Activated CD8-positive, alpha-beta memory T cell treated with anti-CD3 and anti-CD28 coated beads, Interleukin-2, amount 50 U/mL, for 48 hours (primary cell): Measurements from ENCODE around the gene CAMK2N2.

Experiments used
- DNase-seq: peaks from one replicate; pipeline ENCODE4 v3.0.0-alpha.2; 2020

Gene CAMK2N2

GRCh38 chr3:184261270-184261853 lies at the start of gene CAMK2N2:
CAMK2N2 (minus strand) TSS chr3:184261553; CDS start chr3:184261285, 268 bp downstream.
- DNase-seq = peak; percentile 75

DNA sequence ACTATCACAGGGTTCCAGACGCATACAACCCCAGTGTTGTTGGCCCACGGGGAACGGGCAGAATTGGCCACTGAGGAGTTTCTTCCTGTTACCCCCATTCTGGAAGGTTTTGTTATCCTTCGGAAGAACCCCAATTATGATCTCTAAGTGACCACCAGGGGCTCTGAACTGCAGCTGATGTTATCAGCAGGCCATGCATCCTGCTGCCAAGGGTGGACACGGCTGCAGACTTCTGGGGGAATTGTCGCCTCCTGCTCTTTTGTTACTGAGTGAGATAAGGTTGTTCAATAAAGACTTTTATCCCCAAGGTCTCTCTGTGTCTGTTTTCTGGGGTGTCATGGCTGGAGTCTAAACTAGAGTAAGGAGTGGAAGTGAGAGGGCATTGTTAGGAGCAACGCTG lies 47.4 kb upstream of the CAMK2N2 start:
- DNase-seq = no peak

DNA sequence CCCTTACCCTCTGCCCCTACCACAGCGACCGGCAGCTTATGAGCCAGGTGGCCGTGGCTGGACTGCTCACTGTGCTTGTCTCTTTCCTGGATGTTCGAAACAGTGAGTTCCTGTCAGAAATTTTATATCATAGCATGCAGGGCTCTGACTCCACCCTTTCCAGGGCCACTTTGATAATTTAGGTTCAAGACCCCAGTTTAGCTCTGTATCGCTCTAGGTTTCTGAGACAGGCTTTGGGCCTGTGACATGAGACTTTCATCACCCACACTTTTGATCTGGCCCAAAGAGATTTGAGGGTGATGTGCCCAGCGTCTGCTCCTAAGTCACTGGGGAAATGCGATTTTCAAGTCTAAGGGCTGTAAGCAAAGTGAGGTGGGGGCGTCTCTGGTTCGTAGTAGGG lies 46.6 kb upstream of the CAMK2N2 start:
- DNase-seq = no peak

- DNase-seq = no peak
These were observed 45.1 kb upstream of the CAMK2N2 start for GRCh38 chr3:184306341-184306972.

GRCh38 chr3:184305577-184305976 lies 44.2 kb upstream of the CAMK2N2 start:
- DNase-seq = no peak

- DNase-seq = no peak
These were observed 39.0 kb upstream of the CAMK2N2 start for GRCh38 chr3:184300378-184300720.

- no peak for DNase-seq
These were observed 38.4 kb upstream of the CAMK2N2 start for GRCh38 chr3:184299488-184300377.

DNA sequence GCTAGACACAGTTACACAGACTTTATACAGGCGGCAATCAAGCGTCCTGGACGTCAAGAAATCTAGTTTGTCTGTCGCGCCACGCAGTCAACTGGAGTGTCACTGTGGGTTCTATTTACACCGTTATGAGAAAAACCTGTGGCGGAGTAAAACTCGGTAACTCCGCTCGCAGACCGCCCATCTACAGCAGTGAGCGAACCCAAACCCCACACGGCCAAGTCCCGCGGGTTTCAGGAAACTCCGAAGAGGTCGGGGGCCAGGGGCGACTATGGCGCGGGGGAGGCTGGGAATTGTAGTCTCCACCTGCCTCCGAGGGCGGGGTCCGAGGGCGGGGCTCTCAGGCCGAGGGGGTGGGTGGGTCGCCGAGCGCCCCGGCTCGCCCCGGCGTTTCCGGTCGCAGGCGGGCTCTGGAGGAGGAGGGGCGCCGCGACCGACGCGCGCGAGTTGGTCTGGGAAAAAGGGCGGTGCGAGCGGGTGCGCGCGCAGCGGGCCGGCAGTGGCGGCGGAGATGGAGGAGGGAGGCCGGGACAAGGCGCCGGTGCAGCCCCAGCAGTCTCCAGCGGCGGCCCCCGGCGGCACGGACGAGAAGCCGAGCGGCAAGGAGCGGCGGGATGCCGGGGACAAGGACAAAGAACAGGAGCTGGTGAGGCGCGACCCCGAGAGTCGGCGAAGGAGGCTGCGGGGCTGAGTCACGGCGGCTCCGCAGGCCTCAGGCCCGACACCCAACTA lies 37.6 kb upstream of the CAMK2N2 start, which contains the start of gene PSMD2:
PSMD2 (plus strand) TSS at position 483 of the 729 bp plus-strand sequence; CDS start at position 509, 26 bp downstream.
- peak; percentile 98 for DNase-seq

DNA sequence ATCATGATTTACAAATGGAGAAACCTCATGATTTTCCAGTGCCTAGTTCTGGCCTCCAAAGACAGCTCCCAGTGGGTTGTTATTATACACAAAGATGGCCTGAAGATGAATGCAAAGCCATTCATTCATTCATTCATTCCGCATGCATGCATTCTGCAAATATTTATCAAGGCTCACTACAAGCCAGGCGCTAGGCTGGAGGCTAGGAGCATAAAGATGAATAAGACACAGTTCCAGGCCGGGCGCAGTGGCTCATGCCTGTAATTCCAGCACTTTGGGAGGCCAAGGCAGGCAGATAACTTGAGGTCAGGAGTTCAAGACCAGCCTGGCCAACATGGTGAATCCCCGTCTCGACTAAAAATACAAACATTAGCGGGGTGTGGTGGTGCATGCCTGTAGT lies 35.3 kb upstream of the CAMK2N2 start:
- no peak for DNase-seq

DNA sequence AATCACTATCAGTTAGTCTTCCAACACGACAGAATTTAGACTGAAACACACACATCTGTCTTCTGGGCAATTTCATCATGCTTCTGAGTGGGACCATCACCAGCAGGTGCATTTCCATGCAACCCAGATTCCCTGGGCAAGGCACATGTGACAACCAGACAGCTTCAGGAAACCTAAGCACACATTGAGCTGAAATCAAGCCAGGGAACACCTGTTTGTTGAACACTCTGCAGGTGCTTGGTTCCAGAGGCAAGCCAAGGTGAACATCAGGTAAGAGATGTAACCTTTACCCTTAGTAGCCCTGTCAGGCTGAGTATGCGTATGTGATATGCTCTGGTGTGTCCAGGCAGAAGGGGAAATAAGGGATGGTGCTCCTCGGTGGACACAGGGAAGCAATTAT lies 34.4 kb upstream of the CAMK2N2 start:
- DNase-seq = no peak

DNA sequence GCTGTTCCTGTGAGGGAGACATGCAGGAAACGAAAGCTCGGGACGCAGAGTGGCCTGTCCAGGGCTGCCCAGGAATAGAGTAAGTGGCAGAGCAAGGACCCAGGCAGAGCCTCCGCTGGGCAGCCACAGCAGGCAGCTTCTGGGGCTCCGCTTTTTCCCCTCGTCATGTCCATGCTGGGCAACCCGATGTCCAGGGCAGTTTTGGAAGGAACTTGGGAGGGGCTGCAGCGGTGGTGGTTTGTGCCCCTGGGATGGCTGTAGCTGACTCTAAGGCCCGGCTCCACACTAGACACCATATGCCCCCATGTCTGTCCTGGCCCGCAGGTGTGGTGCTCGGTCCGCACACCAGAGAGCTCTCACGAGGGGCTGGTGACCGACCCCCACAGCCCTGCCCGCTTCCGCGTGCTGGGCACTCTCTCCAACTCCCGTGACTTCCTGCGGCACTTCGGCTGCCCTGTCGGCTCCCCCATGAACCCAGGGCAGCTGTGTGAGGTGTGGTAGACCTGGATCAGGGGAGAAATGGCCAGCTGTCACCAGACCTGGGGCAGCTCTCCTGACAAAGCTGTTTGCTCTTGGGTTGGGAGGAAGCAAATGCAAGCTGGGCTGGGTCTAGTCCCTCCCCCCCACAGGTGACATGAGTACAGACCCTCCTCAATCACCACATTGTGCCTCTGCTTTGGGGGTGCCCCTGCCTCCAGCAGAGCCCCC lies 30.5 kb upstream of the CAMK2N2 start:
- DNase-seq = no peak

GRCh38 chr3:184291044-184291737 lies 29.8 kb upstream of the CAMK2N2 start:
- DNase-seq = no peak

GRCh38 chr3:184290331-184290730 lies 29.0 kb upstream of the CAMK2N2 start:
- no peak for DNase-seq

- DNase-seq = peak; percentile 83
These were observed 28.1 kb upstream of the CAMK2N2 start for GRCh38 chr3:184289426-184289938.

GRCh38 chr3:184284696-184285095 lies 23.3 kb upstream of the CAMK2N2 start:
- no peak for DNase-seq

GRCh38 chr3:184283681-184284080 lies 22.3 kb upstream of the CAMK2N2 start:
- DNase-seq = no peak

- no peak for DNase-seq
These were observed 21.6 kb upstream of the CAMK2N2 start for GRCh38 chr3:184282941-184283340.

DNA sequence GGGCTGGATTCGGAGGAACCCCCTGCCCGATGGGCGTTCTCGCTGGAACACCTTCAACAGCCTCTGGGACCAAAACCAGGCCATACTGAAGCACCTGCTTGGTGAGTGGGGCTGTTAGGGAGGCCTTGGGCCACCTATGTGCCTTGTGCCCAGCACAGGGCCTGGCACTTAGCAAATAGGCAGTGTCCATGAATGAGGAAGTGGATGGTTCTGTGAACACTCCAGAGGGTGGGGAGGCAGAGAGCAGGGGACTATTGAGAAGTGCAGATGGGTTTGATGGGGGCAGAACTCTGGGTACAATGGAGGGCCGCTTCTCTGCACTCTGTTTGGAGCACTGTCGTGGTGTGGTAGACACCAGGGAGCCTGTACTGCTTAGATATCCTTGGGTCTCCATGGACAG lies 16.0 kb upstream of the CAMK2N2 start:
- DNase-seq = no peak

GRCh38 chr3:184275961-184276910 lies 14.9 kb upstream of the CAMK2N2 start, which contains the start of gene ECE2:
ECE2 (plus strand) TSS chr3:184276022; CDS start chr3:184276154, 132 bp downstream.
- no peak for DNase-seq

GRCh38 chr3:184275381-184275701 lies 14.0 kb upstream of the CAMK2N2 start:
- DNase-seq = no peak
